GM19238 (cell line): Measurements from ENCODE around the gene ANK3.
"Not testable (repeated sequence)": the region's sequence is repeated elsewhere in the genome, so short reads cannot be mapped to it uniquely, and the experiment has no call there.

ENCODE experiments used
- DNase-seq: peaks from one replicate; pipeline ENCODE4 v3.0.0; 2011; ENCODE audit warnings: low spot score; ENCODE audit not compliant: insufficient read length

The ANK3 gene

DNA sequence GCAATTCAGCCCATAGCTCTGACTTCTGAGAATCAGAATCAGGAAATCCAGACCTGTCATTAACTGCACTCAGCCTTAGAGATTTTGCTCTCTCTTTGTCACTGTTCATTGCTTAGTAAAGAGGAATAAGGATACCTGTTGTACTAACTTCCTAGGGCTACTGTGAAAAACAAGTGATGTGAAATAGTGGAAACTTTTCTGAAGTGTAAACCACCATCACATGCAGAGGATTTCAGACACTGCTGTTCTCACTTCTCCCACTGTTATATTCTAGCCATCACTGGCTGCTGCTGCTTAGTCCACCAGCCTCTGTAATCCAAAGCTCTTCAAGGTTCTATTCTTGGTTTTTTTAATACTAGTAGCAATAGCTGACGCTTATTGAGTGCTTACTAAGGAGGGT, 353.7 kb downstream of the ANK3 start:
- DNase-seq, result no peak

DNA sequence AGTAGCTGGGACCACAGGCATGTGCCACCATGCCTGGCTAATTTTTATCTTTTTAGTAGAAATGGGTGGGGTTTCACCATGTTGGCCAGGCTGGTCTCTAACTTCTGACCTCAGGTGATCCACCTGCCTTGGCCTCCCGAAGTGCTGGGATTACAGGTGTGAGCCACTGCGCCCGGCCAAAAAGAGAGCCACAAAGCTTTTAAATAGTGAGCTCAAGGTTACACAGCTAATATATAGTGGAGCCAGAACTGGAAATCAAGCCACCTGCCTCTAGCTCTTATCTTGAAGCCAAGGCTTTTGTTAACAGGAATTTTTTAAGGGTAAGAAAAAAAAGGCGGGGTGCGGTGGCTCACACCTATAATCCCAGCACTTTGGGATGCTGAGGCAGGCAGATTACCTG, 354.3 kb downstream of the ANK3 start:
- not testable (repeated sequence) for DNase-seq

DNA sequence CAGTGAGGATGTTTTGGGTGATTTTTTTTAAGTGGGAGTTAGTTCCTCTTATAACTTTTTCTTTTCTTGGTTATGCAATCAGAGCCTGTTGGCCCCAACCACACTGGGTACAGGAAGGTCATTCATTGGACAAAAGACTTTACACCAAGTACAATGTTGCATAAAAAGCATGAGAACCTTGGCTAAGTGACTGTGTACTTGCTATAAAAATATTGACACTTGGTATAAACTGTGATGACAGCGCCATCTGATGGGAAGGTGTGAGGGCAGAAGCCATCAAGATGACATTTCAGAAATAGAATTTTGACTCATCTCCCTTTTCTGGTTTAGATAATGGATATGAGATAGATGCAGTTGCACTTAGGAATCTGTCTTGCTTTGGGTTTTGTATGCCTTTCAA, 357.0 kb downstream of the ANK3 start:
- DNase-seq, result peak; percentile 11

DNA sequence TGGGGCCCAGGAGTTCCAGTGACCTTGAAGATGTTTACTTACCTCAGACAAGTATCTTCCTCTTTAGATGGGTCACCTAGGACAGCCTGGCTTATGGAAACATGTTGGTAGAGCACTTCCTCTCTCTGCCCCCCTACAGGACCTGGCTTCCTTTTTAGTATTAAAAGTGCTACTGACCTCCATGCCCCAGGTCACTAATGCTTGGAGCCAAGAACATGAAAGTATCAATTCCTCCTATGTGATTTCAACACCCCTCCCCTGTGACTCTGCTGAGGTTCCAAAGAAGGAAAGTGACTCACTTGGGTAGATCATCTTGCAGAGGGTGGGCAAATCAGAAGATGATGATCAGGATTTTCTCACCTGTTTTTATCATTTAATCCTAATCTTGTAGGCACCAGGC, 358.0 kb downstream of the ANK3 start:
- DNase-seq, result peak; percentile 4

DNA sequence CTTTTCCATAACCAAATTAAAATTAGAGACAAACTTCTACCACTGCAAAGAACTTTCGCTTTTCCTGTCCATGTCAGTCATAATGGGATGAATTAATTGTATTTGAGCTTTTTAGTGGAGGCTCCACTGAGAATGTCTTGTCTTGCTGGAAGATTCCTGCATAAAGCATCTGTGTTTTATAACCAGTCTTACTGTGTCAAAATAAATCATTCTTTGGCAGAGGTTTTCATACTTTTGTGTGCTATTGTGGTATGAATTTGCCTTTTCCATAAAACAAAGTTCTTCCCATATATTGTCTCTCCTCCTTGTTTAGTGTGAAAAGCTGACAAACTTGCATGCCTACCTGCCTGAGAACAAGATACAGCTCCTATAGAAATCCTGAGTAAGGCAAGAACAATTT, 358.5 kb downstream of the ANK3 start:
- no peak for DNase-seq

DNA sequence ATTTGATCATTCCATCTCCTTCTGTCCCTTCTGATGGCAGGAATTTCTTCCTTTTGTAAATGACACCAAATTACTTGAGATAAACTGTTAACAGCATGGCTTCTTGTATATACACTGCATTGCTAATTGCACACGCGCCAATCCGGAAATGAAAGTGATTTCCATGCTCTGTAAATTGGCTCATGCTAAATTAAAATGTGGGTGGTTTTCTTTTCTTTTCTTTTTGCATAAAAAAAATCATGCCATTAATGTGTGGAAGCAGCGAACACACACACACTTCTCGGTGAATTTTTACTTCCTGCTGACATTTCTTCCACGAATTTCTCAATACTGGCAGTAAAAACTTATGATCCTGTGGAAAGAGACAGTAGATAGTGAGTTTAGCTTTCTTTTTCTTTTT, 360.2 kb downstream of the ANK3 start:
- no peak for DNase-seq

DNA sequence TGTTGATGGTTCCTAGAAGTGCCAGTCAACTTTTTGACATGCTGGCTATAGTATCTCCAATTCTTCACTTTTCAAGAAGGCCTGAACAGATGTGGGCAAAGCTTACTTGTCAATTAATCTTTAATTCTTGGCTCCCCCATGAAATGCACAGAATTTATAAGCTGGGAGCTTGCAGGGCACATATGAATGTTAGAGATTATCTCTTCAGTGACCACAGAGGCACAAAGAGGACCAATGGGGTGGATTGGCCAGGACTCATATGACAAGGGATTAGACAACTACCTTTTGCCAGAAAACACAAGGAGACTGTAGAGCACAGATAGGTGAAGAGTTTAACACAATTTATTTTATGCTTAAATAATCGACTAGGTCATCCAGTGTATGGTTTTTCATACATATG, 361.6 kb downstream of the ANK3 start:
- DNase-seq, result no peak

DNA sequence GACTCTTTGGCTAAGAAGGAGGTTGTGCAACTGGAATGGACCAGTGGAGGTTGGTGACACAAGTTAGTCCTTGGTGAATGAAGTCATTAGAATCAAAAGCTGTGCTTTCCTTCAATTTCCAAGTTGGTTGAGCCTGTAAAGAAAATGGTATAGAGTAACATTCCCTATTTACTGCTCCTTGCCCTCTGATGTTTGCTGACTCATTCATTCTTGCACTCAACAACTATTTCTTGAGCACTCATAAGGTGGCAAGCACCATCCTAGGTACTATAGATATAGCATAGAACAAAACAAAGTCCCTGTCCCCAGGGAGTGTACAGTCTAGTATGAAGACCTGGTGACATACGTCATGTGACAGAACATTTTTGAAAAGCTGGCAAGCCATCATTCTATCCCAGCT, 364.4 kb downstream of the ANK3 start:
- DNase-seq, result no peak

DNA sequence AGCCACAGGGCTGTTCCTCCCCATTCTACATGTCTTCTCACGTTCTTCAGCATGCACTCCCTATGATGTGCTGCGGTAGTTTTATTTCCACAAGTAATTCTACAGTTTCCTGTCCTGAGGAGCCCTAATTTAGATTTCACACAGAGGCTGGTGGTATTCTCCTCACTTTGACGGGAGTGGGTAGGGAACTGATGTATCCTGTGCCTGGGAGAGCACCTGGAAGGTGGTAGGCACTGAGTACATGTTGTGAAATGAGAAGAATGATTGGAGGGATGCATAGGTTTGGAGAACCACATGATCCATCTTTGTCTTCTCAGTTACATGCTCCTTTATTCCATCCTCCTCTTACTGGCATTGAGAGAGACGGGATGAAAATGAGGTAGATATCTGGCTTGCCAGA, 365.2 kb downstream of the ANK3 start:
- no peak for DNase-seq

DNA sequence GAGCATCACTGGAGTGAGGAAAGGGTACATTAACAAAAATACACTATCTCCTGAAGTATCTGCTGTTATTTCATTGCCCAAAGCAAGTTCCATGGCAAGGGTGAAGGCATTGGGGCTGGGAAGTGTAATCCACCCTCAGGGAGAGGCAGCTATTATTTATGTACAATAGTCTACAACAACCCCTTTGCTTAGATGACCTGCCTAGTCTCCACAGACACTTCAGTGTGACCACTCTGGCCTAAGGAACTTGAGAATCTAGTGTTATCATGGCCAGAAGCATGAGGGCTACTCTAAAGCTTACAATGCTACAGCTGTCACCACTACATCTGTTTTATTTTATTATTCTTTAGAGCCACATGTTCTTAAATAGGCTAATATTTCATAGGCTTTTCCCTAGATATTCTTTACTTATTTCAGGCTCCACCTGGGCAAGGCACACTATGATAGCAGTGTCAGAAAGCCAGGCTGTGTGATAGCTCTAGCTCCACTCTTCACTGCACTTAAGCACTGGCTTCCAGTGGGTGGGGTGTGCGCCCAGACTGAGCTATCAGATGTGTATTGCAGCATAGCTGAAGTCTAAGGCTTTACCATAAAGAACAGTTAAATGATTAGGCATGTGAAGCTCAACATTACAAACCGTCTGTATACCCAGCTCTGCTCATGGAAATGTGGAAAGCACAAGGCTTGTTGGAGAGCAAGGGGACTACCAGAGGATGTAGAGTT, 366.4 kb downstream of the ANK3 start:
- no peak for DNase-seq

DNA sequence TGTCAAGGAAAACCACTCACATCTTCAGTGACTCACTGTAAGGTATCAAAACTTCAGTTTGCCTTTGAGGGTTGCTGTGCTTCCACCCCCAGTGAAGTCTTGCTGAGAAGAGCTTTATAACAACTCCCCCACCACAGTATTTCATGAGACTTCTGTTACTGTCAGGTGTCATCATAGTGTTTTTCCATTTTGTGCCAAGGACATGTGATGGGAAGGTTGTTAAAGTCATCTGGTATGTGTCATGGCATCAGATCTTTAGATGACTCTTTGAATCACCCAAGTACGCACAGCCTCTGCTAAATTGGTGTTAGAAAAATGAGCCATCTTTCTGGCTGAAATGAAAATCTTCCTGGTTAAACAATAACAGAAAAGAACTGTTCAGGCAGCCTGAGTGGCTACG, 368.3 kb downstream of the ANK3 start:
- no peak for DNase-seq

DNA sequence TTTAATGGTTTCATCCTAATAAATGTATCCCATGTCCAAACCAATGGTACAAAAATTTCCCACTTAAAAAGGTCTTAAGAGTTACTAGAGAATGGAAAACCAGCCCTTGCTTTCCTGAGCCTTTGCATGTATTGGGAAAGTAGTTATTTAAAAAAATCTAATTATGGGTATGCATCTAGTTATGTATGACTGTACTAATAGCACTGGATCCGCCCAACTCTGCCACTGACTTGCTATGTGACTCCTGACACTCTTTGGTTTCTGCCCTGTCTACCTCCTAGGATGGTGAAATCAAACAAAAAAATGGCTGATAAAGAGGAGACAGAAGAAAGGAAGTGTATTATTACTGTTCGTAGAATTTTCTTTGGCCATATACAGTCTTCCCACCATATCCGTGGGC, 372.9 kb downstream of the ANK3 start:
- no peak for DNase-seq

DNA sequence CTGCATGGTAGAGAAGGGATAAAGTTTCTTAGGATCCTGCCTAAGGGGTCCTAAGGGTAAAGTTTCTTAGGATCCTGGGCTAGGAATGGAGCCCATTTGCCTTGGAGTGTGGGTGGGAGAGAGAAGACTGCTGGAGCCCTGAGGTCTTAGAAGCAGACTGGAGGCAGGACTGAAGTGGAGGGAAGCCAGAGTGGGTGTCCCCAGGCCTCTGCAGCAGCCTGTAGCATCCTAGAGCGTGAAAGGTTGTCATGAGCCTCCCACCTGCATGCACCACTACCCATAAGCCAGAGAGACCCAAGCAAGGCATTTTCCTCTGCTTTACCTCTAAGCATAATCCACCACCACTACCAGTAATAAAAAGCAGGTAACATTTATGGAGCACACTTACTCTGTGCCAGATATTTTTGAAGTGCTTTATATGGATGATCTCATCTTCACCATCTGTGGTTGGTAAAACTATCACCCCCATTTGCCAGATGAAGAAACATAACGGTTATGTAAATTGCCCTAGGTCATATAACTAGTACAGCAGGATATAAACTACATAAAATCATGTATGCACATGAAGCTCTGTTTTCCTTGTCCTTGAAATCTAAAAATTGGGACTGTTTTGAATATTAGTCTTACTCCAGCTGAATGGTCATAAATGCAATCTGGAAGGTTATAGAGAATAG, 379.8 kb downstream of the ANK3 start:
- no peak for DNase-seq

DNA sequence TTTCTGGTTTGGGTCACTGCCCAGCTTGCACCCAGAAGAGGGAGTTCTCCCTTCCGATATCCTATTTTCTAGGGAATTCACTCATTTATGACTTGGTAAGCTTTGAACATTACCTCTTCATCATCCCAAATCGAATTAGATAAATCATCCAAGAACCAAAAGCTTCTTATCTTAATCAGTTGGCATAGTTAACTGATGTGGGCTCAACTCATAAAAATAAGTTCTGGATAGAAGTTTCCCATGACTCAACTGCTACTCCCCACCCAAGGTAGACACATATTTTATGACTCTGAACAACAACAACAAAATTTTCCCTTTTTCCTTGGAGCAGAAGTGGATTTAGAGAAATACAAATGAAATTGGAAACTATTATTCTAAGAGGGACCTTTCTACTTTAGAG, 380.4 kb downstream of the ANK3 start:
- DNase-seq, result no peak

DNA sequence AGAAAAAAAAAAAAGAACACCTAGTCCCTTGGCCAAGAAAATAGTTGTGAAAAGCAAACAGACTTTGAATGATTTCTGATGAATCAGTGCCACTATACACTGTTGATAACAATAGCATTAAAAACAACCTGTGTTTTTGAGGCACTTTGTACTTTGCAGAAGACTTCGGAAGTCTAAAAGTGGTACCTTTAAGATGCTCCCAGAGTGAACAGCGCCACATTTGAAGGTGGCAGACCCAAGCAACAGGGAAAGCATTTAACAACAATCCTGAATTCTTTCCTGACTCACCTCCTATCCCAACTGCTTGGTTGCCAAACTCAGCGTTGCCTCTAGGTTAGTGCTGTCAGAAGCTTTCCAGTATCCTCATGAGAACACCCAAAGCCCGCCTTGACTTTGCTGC, 380.9 kb downstream of the ANK3 start:
- no peak for DNase-seq

DNA sequence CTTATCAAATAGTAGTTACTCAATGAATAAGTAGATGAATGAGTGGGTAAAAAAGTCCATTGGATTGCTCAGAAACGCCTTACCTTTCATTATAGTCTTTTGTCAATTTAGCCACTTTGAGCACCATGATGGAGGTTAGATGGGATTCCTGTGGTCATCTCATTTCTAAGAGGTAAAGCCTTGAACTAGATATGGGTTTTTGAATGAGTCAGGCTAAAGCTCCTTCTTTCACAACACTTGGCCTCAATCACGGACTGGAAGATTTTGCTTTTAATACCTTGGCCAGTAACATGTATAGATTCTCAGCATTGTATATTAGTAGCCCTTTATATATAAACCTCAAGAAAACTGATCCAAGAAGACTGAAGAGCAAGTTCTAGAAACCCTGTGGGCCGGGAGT, 383.6 kb downstream of the ANK3 start:
- DNase-seq, result no peak

DNA sequence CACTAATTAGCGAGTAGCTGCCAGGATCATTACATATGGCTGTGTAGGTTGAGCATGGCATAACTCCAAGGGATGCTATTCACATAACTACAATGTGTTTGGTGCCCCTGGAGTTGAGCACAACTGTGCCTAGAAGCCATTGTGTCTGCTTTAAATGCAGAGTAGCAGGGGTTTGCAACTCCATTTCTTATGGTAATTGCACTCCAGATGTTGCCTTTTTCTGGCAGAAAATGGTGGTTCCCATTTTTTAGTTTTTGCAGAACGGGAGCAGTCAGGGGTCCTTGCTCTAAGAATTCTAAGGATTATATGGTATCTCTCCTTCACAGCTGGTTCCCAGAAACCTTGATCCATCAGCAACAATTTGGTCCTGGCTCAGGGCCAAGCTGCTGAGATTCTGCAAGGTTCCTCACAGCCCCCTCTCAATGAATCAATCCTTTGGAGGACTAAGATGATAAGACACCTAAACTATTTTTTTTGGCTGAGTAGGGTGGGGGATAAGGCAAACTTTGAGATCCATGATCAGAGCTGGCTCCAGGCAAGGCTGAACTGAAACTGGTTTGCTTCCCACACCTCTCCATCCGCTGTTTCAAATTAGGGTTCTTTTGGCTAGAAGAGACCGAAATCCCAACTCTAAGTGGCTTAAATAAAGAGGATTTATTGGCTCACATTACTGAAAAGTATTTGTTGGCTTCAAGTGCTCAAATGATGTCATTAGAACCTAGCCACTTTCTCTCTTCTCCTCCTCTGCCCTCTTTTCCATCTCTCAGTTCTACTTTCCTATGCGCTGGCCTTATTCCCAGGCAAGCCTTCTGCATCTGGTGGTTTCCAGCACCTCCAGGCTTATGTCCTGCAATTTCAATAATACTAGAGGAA, 385.8 kb downstream of the ANK3 start:
- DNase-seq, result no peak

DNA sequence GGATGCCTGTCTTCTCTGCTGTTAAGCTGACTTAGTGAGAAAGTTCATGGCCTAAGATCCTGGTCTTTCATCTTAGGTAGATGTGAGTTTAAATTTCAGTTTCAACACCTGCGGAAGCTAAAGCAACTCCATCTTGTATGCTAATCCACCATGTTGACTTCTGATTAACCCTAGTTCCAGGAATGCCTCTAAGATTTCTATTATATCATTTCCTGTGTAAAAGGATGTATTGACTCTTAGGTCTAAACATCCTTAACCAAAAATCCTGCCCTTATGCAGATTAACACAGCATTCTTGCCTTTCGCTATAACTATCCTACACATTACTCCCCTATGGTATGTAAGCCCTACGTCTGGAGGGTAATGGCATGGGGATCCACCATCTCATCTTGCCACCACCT, 388.9 kb downstream of the ANK3 start:
- DNase-seq, result no peak

DNA sequence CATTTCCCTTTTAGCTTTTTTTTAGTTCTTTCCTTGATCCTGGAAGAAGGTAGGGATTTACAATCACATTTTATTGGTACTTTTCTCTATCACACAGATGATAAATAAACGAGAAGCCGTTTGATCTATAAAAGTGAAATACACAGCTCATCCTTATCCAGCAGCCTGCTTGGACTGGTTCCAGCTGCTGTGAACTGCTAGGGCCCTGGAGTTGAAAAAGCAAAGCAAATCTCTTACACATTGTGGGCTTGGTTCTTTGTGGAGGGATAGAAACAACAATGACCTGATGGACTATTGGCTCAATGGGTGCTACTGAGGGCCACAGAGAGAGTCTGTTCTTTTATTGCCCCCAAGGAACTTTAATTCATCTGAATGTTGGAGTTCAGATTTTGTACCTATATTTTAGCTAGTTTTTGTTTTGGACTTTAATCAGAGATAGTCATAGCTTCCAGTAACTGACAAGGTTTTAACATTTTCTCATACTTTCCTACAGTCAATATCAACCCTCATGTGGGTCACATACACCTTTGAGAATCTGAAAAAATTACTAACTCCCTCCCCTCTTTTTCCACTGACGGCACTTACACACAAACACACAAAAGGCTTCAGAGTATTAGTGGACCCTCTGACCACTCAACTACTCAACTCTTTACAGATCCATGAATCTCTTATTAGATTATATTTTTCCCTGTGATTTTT, 391.7 kb downstream of the ANK3 start:
- no peak for DNase-seq

DNA sequence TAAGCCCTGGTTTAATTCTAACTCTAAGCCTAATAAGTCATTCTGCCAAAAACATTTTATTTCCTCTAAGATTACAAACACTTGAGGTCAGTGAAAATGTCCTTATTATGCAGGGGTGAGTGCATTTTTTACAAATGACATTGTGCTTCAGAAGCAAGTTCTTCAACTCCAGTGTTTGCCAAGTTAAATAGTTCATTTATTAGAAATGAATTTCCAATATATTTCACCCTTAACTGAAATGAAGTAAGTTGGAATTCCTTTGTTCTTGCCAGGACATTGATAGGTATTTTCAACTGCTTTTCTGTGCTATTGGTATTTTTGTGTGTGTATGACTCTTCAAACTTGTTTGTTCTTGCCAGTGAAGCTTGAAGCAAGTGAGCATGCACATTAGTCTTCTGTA, 393.8 kb downstream of the ANK3 start:
- DNase-seq, result no peak

DNA sequence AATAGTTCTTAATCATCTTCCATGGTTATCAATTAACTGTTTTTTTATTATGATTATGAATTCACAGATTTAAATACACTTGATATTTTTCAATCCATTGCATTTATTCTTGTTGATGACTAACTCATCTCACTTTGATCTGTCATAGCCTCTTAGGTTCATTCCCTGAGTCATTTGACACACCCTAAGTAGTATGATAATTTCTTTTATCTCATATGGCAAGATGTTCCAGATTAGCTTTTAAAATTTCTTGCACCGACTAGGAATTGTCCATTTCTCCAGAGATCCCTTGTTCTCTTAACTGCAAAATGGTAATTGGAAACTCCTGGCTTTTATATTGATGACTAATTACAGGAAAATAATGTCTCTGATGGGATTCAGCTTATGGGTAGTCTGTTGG, 395.7 kb downstream of the ANK3 start:
- DNase-seq, result no peak

DNA sequence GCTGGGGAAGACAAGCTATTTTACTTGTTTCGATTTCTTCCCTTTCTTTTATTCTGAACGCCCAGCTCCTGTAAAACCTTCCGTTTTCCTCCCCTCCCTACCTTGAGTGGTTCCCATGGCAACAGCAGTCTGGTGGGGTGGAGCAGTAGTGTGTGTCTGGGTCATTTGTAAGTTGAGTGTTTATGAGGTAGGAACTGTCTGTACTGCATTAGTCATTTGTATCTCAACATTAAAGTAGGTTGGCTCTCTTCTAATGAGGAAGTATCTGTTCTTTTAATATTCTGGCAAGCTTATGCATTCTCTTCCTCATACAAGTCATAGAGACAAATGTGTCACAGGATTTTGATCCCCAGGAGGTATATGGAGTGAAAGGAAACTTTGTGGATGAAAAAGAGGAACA, 398.0 kb downstream of the ANK3 start:
- no peak for DNase-seq
